Measurements from ENCODE around the gene PRCC. TPM values are rescaled to one million over a fixed set of nuclear protein-coding genes. Genes with fewer than 3 reads are reported as not detected.

The PRCC gene
- total RNA-seq, 1 donor from 2014 or later, result 93.2 TPM

GRCh38 chr1:156840186-156840897 is 73.0 kb downstream of the PRCC start:
- no peaks in the 10 kb centered on the region for H3K36me3 Mint-ChIP-seq (ENCODE audit: insufficient read depth)
- no peak overlapping the region for H3K4me3 Mint-ChIP-seq (ENCODE audit: low read depth)
- H3K9me3 Mint-ChIP-seq (ENCODE audit: low read depth), result no peaks in the 10 kb centered on the region
- no peak for DNase-seq (ENCODE audit: low spot score, unreplicated experiment)
- peaks cover 85% of the 10 kb centered on the region for H3K27me3 Mint-ChIP-seq
- no peaks in the 10 kb centered on the region for H3K4me1 Mint-ChIP-seq (ENCODE audit: low read depth)
- TF ChIP-seq CTCF (IDR thresholded peaks at IDR 0.05; ENCODE audit: unreplicated experiment), result no peak
- no peak overlapping the region for H3K27ac Mint-ChIP-seq

GRCh38 chr1:156840898-156841279 is 73.6 kb downstream of the PRCC start:
- Mint-ChIP-seq H3K9me3 (ENCODE audit: low read depth) (no peaks in the 10 kb centered on the region), H3K4me3 (ENCODE audit: low read depth) (no peak overlapping the region), H3K27ac (no peak overlapping the region)

DNA sequence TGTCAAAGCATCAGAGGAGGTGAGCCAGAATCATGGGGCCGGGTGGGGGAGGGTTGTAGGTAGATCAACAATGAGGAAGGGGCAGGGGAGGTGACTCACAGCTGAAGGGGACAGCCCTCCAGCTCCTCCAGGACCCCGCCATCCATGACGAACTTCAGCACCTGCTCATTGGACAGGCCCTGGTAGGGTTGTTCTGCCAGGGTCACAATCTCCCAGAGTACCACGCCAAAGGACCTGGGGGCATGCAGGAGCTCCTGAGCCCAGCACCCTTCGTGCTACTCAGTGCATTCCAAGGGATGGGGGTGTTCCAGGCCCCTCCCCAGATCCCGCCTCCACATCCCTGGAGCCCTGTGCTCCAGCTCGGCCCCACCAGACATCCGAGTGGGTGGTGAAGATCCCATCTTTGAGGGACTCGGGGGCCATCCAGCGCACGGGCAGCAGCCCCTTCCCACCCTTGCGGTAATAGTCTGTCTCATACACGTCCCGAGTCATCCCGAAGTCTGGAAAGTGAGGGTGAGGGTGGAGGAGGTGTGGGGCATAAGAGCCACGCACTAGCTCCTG is 74.0 kb downstream of the PRCC start:
- H3K27me3 Mint-ChIP-seq, result peaks cover 85% of the 10 kb centered on the region
- DNase-seq (ENCODE audit: low spot score, unreplicated experiment), result no peak
- peaks cover 2% of the 10 kb centered on the region for H3K4me1 Mint-ChIP-seq (ENCODE audit: low read depth)
- no peaks in the 10 kb centered on the region for H3K9me3 Mint-ChIP-seq (ENCODE audit: low read depth)
- TF ChIP-seq CTCF (IDR thresholded peaks at IDR 0.05; ENCODE audit: unreplicated experiment), result no peak
- no peak overlapping the region for H3K4me3 Mint-ChIP-seq (ENCODE audit: low read depth)
- H3K27ac Mint-ChIP-seq, result no peak overlapping the region
- no peaks in the 10 kb centered on the region for H3K36me3 Mint-ChIP-seq (ENCODE audit: insufficient read depth)

More at GRCh38 chr1:156840898-156841279, 73.6 kb downstream of the PRCC start:
- Mint-ChIP-seq H3K36me3 (ENCODE audit: insufficient read depth) (no peaks in the 10 kb centered on the region), H3K4me1 (ENCODE audit: low read depth) (peaks cover 2% of the 10 kb centered on the region), H3K27me3 (peaks cover 85% of the 10 kb centered on the region)
- TF ChIP-seq CTCF (IDR thresholded peaks at IDR 0.05; ENCODE audit: unreplicated experiment), result no peak
- DNase-seq (ENCODE audit: low spot score, unreplicated experiment), result no peak

- TF ChIP-seq CTCF (IDR thresholded peaks at IDR 0.05; ENCODE audit: unreplicated experiment), result no peak
- no peaks in the 10 kb centered on the region for H3K36me3 Mint-ChIP-seq (ENCODE audit: insufficient read depth)
- peaks cover 85% of the 10 kb centered on the region for H3K27me3 Mint-ChIP-seq
- no peak overlapping the region for H3K4me3 Mint-ChIP-seq (ENCODE audit: low read depth)
- H3K4me1 Mint-ChIP-seq (ENCODE audit: low read depth), result peaks cover 2% of the 10 kb centered on the region
- DNase-seq (ENCODE audit: low spot score, unreplicated experiment), result no peak
- no peaks in the 10 kb centered on the region for H3K9me3 Mint-ChIP-seq (ENCODE audit: low read depth)
- H3K27ac Mint-ChIP-seq, result no peak overlapping the region
Observed at GRCh38 chr1:156842618-156843300, 75.4 kb downstream of the PRCC start.

- Mint-ChIP-seq H3K36me3 (ENCODE audit: insufficient read depth) (no peaks in the 10 kb centered on the region), H3K4me3 (ENCODE audit: low read depth) (no peak overlapping the region), H3K27ac (no peak overlapping the region), H3K9me3 (ENCODE audit: low read depth) (no peaks in the 10 kb centered on the region), H3K4me1 (ENCODE audit: low read depth) (peaks cover 5% of the 10 kb centered on the region), H3K27me3 (peaks cover 90% of the 10 kb centered on the region)
- no peak for DNase-seq (ENCODE audit: low spot score, unreplicated experiment)
- no peak for TF ChIP-seq CTCF (IDR thresholded peaks at IDR 0.05; ENCODE audit: unreplicated experiment)
Observed at GRCh38 chr1:156844102-156844501, 76.8 kb downstream of the PRCC start.
